ENCODE measurements around the gene TRIM8. TPM values are rescaled to one million over a fixed set of nuclear protein-coding genes. Genes with fewer than 3 reads are reported as not detected.

Gene TRIM8
- total RNA-seq, 2 donors from 2014 or later = 106 to 125 TPM

DNA sequence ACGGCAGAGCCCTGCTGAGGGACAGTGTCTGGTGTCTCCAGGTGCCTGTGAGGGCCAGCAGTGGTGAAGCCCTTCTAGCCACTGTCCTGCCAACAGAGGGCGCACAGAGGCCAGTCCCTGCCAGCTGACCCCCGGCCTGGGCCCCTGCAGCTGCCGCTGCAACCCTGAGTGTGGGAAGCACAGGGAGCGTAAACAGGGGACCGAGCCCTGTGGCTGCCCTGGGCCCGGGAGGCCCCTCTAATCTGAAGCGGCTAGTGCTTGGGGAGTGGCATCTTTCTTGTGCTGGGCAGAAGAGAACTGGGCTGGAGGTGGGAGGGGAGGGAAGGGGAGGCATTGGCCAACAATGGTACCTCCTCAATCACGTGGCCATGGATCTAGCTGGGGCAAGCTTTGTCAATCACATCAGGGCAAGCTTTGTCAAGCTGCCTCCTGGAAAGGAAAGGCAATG, 34.6 kb downstream of the TRIM8 start:
- no peak for DNase-seq (ENCODE audit: low spot score)
- peak; percentile 44 to 82 for TF ChIP-seq CTCF (IDR thresholded peaks at IDR 0.05)
- peak overlapping the region; percentile 55 to 66 for H3K27ac ChIP-seq

DNA sequence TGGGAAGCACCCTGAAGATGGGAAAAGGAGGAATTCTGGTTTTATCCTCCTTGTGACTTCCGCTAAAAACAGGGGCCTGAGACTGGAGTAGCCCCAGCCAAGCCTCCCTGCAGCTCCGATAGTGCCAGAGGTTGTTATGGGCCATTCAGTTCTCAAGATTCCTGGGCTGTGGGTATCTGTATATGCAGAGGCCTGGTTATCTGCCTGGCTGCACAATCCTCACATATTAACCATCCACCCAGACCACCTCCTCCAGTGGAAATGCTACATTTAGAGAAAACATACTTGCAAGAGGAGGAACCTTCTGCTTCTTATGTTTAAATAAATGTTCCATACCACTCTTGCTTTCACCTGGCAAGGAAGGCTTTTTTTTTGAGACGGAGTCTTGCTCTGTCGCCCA, 35.3 kb downstream of the TRIM8 start:
- H3K9me3 ChIP-seq = no peaks in the 10 kb centered on the region
- H3K36me3 ChIP-seq = no peaks in the 10 kb centered on the region
- no peak for DNase-seq (ENCODE audit: low spot score)
- peaks cover 0 to 49% of the 10 kb centered on the region in 2 donors for H3K4me1 ChIP-seq
- H3K27ac ChIP-seq = peak overlapping the region in 1 of 2 donors; percentile 66
- no peaks in the 10 kb centered on the region for H3K27me3 ChIP-seq
- TF ChIP-seq CTCF (IDR thresholded peaks at IDR 0.05) = no peak
- no peak overlapping the region for H3K4me3 ChIP-seq

More for the DNA sequence above, 34.6 kb downstream of the TRIM8 start:
- peak overlapping the region in 1 of 2 donors; percentile 12 for H3K4me3 ChIP-seq
- H3K9me3 ChIP-seq = no peaks in the 10 kb centered on the region
- peaks cover 0 to 57% of the 10 kb centered on the region in 2 donors for H3K4me1 ChIP-seq
- H3K36me3 ChIP-seq = no peaks in the 10 kb centered on the region
- no peaks in the 10 kb centered on the region for H3K27me3 ChIP-seq

DNA sequence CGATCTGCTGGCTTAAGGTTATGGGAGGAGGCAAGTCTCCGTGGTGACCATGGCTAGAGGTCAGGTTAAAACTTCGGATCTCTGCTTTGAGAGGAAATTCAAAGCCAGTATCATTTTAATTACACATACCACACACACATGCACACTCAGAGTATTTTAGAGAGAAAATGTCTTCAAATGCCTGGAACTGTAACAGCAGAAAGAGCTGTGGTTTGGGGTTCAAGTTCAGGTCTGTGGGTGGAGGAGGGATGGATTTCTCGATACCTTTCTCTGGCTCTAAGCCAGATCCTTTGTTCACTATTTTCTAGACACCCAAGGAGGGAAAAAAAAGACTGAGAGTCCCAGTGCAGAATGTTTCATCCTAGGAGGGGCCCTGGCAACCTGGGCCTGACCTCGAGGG, 37.4 kb downstream of the TRIM8 start:
- Histone ChIP-seq H3K36me3 (peaks cover 5% of the 10 kb centered on the region), H3K9me3 (no peaks in the 10 kb centered on the region), H3K27me3 (no peaks in the 10 kb centered on the region), H3K27ac (no peak overlapping the region), H3K4me1 (peaks cover 0 to 28% of the 10 kb centered on the region in 2 donors), H3K4me3 (no peak overlapping the region)
- no peak for TF ChIP-seq CTCF (IDR thresholded peaks at IDR 0.05)
- DNase-seq (ENCODE audit: low spot score) = no peak

DNA sequence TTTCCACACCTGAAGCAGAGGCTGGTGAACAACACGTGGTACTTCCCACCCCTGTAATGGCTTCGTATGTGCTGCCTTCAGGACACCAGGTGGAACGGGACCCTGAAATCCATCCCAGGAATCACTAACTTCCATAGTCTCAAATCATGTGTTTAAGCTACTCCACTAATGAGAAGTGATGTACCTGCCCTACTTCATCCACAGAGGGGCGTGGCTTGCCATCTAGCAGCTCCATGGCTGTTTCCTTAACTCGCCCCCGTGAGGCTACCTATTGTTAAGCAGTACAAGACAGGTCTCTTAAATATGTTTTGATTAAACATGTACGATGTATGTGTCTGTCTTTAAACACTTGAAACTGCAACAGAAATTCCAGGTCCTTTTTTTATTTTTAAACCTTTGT, 38.1 kb downstream of the TRIM8 start:
- Histone ChIP-seq H3K4me1 (peaks cover 0 to 21% of the 10 kb centered on the region in 2 donors), H3K9me3 (no peaks in the 10 kb centered on the region), H3K36me3 (peaks cover 5% of the 10 kb centered on the region), H3K4me3 (no peak overlapping the region), H3K27me3 (no peaks in the 10 kb centered on the region), H3K27ac (no peak overlapping the region)
- no peak for TF ChIP-seq CTCF (IDR thresholded peaks at IDR 0.05)
- DNase-seq (ENCODE audit: low spot score) = no peak

DNA sequence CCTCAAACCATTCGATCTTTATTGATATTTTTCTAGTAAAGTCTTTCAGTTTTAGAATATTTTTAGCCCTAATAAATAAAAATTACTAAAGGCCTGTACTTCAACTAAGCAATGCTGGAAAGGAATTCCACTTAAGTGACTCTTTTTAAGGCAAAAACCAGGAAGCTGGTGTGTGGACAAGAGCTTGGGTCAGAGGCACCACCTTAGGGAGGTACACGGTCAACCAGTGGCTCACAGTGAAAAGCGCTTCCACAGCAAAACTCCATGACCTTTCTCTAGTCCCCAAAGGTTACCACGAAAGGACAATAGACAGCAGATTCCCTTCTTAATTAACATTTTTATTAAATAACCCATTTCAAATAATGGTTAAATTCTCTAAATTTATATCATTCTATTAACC, 38.7 kb downstream of the TRIM8 start:
- peaks cover 5% of the 10 kb centered on the region for H3K36me3 ChIP-seq

More for the DNA sequence above, 38.7 kb downstream of the TRIM8 start:
- no peak for TF ChIP-seq CTCF (IDR thresholded peaks at IDR 0.05)
- no peaks in the 10 kb centered on the region for H3K27me3 ChIP-seq
- peaks cover 0 to 16% of the 10 kb centered on the region in 2 donors for H3K4me1 ChIP-seq
- H3K4me3 ChIP-seq = no peak overlapping the region
- no peak overlapping the region for H3K27ac ChIP-seq
- no peaks in the 10 kb centered on the region for H3K9me3 ChIP-seq
- no peak for DNase-seq (ENCODE audit: low spot score)

All from right atrium auricular region (tissue), 2 donors.